H1 (cell line): ENCODE measurements around the gene FAM53B. TPM values are rescaled to one million over a fixed set of nuclear protein-coding genes. Genes with fewer than 3 reads are reported as not detected.

Source experiments
- CTCF ChIA-PET: fragments of 300-600 bp; sonication (Branson Sonifier 250); formaldehyde crosslinking; loops from one replicate; lab custom pipeline; 2021; ENCODE audit not compliant: partially characterized antibody; lab: Charles Lee
- POLR2A ChIA-PET: fragments of 300-600 bp; sonication (Branson Sonifier 250); formaldehyde crosslinking; loops from one replicate; lab custom pipeline; 2021; ENCODE audit warnings: inconsistent platforms; ENCODE audit not compliant: partially characterized antibody; lab: Charles Lee
- DNase-seq, 2 experiments: peaks; one replicate each; pipeline versions ENCODE4 v3.0.0 to v3.0.0-alpha.2; 2010 to 2022; ENCODE audit warnings: low spot score in 2 of 2, low read depth in 1 of 2, mixed read lengths in 1 of 2
- FAIRE-seq: peaks from 2 replicates; lab custom pipeline; 2011; peaks lifted over from hg19 to GRCh38; lab: Jason Lieb, UNC
- H2AFZ ChIP-seq: 2 replicates; pipeline ENCODE4 v1.8.1; 2012; ENCODE audit warnings: low read length, inconsistent platforms
- H2AK5ac ChIP-seq: 2 replicates; pipeline ENCODE4 v1.6.1; 2013; ENCODE audit warnings: low read depth, low read length
- H2BK120ac ChIP-seq: replicated peaks from 2 replicates; pipeline ENCODE3; 2013; ENCODE audit warnings: low read depth, low read length, inconsistent platforms
- H2BK12ac ChIP-seq: 2 replicates; pipeline ENCODE4 v1.6.1; 2013; ENCODE audit warnings: low read depth, low read length
- H2BK15ac ChIP-seq: 2 replicates; pipeline ENCODE4 v1.6.1; 2013; ENCODE audit warnings: low read length
- H2BK20ac ChIP-seq: 2 replicates; pipeline ENCODE4 v1.6.1; 2013; ENCODE audit warnings: low read length
- H2BK5ac ChIP-seq: 2 replicates; pipeline ENCODE4 v1.6.1; 2013; ENCODE audit warnings: low read depth, low read length
- H3K14ac ChIP-seq: 2 replicates; pipeline ENCODE4 v1.6.1; 2013; ENCODE audit warnings: inconsistent platforms; ENCODE audit not compliant: insufficient read length
- H3K18ac ChIP-seq: 2 replicates; pipeline ENCODE4 v1.6.1; 2013; ENCODE audit warnings: low read length; ENCODE audit errors: extremely low read depth
- H3K23ac ChIP-seq: 2 replicates; pipeline ENCODE4 v1.6.1; 2013; ENCODE audit warnings: inconsistent platforms; ENCODE audit not compliant: insufficient read length
- H3K23me2 ChIP-seq: 2 replicates; pipeline ENCODE4 v1.6.1; 2013; ENCODE audit warnings: low read depth, low read length
- H3K27ac ChIP-seq: 2 replicates; pipeline ENCODE4 v1.6.1; 2011; ENCODE audit warnings: low read depth, low read length, inconsistent platforms
- H3K27me3 ChIP-seq, 4 experiments: replicated peaks in 1 of 4; 1 replicate in 1 of 4; 2 replicates in 3 of 4; pipeline versions ENCODE4 v1.6.1 to v1.8.1; 2011 to 2013; ENCODE audit warnings: low read length in 3 of 4, mild to moderate bottlenecking in 3 of 4, inconsistent platforms in 2 of 4, mixed read lengths in 2 of 4, moderate library complexity in 1 of 4; ENCODE audit not compliant: control insufficient read depth in 3 of 4, insufficient read depth in 3 of 4; ENCODE audit errors: extremely low read depth in 1 of 4
- H3K36me3 ChIP-seq, 4 experiments: 2 replicates each; pipeline versions ENCODE4 v1.6.1 to v1.8.1; 2011 to 2013; ENCODE audit warnings: mild to moderate bottlenecking in 4 of 4, low read length in 3 of 4, moderate library complexity in 2 of 4, control low read depth in 1 of 4, inconsistent platforms in 1 of 4; ENCODE audit not compliant: insufficient read depth in 4 of 4, control insufficient read depth in 2 of 4
- H3K4ac ChIP-seq: replicated peaks from 2 replicates; pipeline ENCODE3; 2013; ENCODE audit warnings: low read length, low read depth, mixed read lengths, inconsistent platforms; ENCODE audit not compliant: insufficient read length
- H3K4me1 ChIP-seq, 4 experiments: replicated peaks in 1 of 4; 1 replicate in 1 of 4; 2 replicates in 3 of 4; pipeline versions ENCODE4 v1.6.1 to v1.8.1; 2011 to 2013; ENCODE audit warnings: low read length in 3 of 4, inconsistent platforms in 2 of 4, mixed read lengths in 1 of 4; ENCODE audit not compliant: insufficient read depth in 4 of 4, control insufficient read depth in 3 of 4
- H3K4me2 ChIP-seq, 2 experiments: 2 replicates each; pipeline versions ENCODE4 v1.6.1 to v1.8.1; 2011 to 2013; ENCODE audit warnings: low read depth in 2 of 2, low read length in 2 of 2, control low read depth in 1 of 2, inconsistent platforms in 1 of 2, mild to moderate bottlenecking in 1 of 2; ENCODE audit not compliant: insufficient read depth in 1 of 2
- H3K4me3 ChIP-seq, 4 experiments: fragments of 200-600, 300-600 bp in 1 of 4; sonication (generic), shearing (Covaris generic), sonication (Bioruptor Twin) in 1 of 4; 2 replicates each; pipeline versions ENCODE4 v1.5.1 to v1.8.1; 2011 to 2016; ENCODE audit warnings: low read length in 4 of 4, low read depth in 3 of 4, control low read depth in 2 of 4, inconsistent platforms in 2 of 4, mild to moderate bottlenecking in 2 of 4, mixed read lengths in 1 of 4, moderate library complexity in 1 of 4; ENCODE audit not compliant: insufficient read depth in 2 of 4; ENCODE audit errors: extremely low read depth in 1 of 4
- H3K56ac ChIP-seq: replicated peaks from 2 replicates; pipeline ENCODE3; 2013; ENCODE audit warnings: low read depth, mild to moderate bottlenecking, mixed read lengths, low read length, inconsistent platforms; ENCODE audit not compliant: insufficient read length
- H3K79me1 ChIP-seq: 2 replicates; pipeline ENCODE4 v1.6.1; 2013; ENCODE audit warnings: low read depth, low read length, control low read depth
- H3K79me2 ChIP-seq, 2 experiments: 2 replicates each; pipeline versions ENCODE4 v1.6.1 to v1.8.1; 2012 to 2013; ENCODE audit warnings: low read length in 2 of 2, mild to moderate bottlenecking in 2 of 2, inconsistent platforms in 1 of 2; ENCODE audit not compliant: insufficient read depth in 2 of 2, control insufficient read depth in 1 of 2
- H3K9ac ChIP-seq, 4 experiments: replicated peaks in 1 of 4; 1 replicate in 1 of 4; 2 replicates in 3 of 4; pipeline versions ENCODE4 v1.6.1 to v1.8.1; 2011 to 2013; ENCODE audit warnings: low read depth in 3 of 4, low read length in 3 of 4, control low read depth in 2 of 4, mild to moderate bottlenecking in 2 of 4, moderate library complexity in 2 of 4, inconsistent platforms in 1 of 4; ENCODE audit errors: extremely low read depth in 1 of 4
- H3K9me3 ChIP-seq, 2 experiments: 2 replicates each; pipeline versions ENCODE4 v1.6.1 to v1.8.1; 2012 to 2013; ENCODE audit warnings: mild to moderate bottlenecking in 2 of 2, moderate library complexity in 2 of 2, control low read depth in 1 of 2, inconsistent platforms in 1 of 2, low read depth in 1 of 2, low read length in 1 of 2, mixed read lengths in 1 of 2; ENCODE audit not compliant: insufficient read depth in 2 of 2
- H4K20me1 ChIP-seq, 2 experiments: replicated peaks in 1 of 2; 2 replicates each; pipeline versions ENCODE3 to v1.8.1; 2011 to 2013; ENCODE audit warnings: inconsistent platforms in 2 of 2, low read length in 2 of 2, mild to moderate bottlenecking in 1 of 2; ENCODE audit not compliant: insufficient read depth in 2 of 2, control insufficient read depth in 1 of 2
- H4K5ac ChIP-seq: 2 replicates; pipeline ENCODE4 v1.6.1; 2013; ENCODE audit warnings: low read length, low read depth, mixed read lengths, inconsistent platforms; ENCODE audit not compliant: insufficient read length
- H4K8ac ChIP-seq: 2 replicates; pipeline ENCODE4 v1.8.0; 2013; ENCODE audit warnings: mild to moderate bottlenecking, moderate library complexity, low read length, inconsistent platforms; ENCODE audit not compliant: insufficient read depth; ENCODE audit errors: extremely low read depth
- H4K91ac ChIP-seq: replicated peaks from 2 replicates; pipeline ENCODE3; 2013; ENCODE audit warnings: low read length, mixed read lengths, inconsistent platforms; ENCODE audit not compliant: insufficient read length
- CHD2 ChIP-seq: IDR thresholded peaks from 2 replicates; pipeline ENCODE4 v1.6.1; 2012; ENCODE audit warnings: low read length, improper control_type of control experiment
- CTBP2 ChIP-seq: IDR thresholded peaks from 2 replicates; pipeline ENCODE4 v1.7.0; 2011; ENCODE audit warnings: borderline replicate concordance, mild to moderate bottlenecking, moderate library complexity, mixed read lengths, low read length; ENCODE audit not compliant: insufficient read depth, insufficient read length
- EGR1 ChIP-seq: IDR thresholded peaks from 2 replicates; pipeline ENCODE4 v1.6.1; 2011; ENCODE audit warnings: low read depth, low read length, borderline replicate concordance
- KDM4A ChIP-seq: IDR thresholded peaks from one replicate; pipeline ENCODE4 v1.7.1; 2012; ENCODE audit warnings: low read depth, mild to moderate bottlenecking, moderate library complexity, low read length, inconsistent platforms; ENCODE audit not compliant: severe bottlenecking
- KDM5A ChIP-seq: fragments of 200-600 bp; IDR thresholded peaks from 2 replicates; pipeline ENCODE4 v1.7.1; 2012; ENCODE audit warnings: mild to moderate bottlenecking, low read length, inconsistent platforms, mixed read lengths
- MAX ChIP-seq: IDR thresholded peaks from 2 replicates; pipeline ENCODE4 v1.6.1; 2012; ENCODE audit warnings: inconsistent platforms
- POLR2A ChIP-seq, 2 experiments: IDR thresholded peaks; 1 replicate in 1 of 2; 2 replicates in 1 of 2; pipeline ENCODE4 v1.6.1; 2011; ENCODE audit warnings: low read depth in 2 of 2, low read length in 2 of 2, mild to moderate bottlenecking in 2 of 2; ENCODE audit errors: control extremely low read depth in 1 of 2
- RBBP5 ChIP-seq: IDR thresholded peaks from 2 replicates; pipeline ENCODE4 v1.7.1; 2012; ENCODE audit warnings: low read depth, mild to moderate bottlenecking, inconsistent platforms, low read length, moderate library complexity, borderline replicate concordance
- SAP30 ChIP-seq: fragments of 300-600 bp; sonication (generic); IDR thresholded peaks from 2 replicates; pipeline ENCODE4 v1.7.1; 2012; ENCODE audit warnings: low read length, moderate library complexity, mild to moderate bottlenecking, inconsistent platforms; ENCODE audit not compliant: insufficient read depth, insufficient replicate concordance
- SIRT6 ChIP-seq: IDR thresholded peaks from one replicate; pipeline ENCODE4 v1.7.1; 2012; ENCODE audit warnings: low read length, inconsistent platforms
- SP1 ChIP-seq: IDR thresholded peaks from 2 replicates; pipeline ENCODE4 v1.6.1; 2011; ENCODE audit warnings: low read depth, low read length
- SP4 ChIP-seq: IDR thresholded peaks from 2 replicates; pipeline ENCODE4 v1.6.1; 2012; ENCODE audit warnings: low read length, inconsistent platforms
- SRF ChIP-seq: IDR thresholded peaks from 2 replicates; pipeline ENCODE4 v1.6.1; 2011; ENCODE audit warnings: mild to moderate bottlenecking, low read depth, low read length, moderate library complexity
- TAF1 ChIP-seq: IDR thresholded peaks from 2 replicates; pipeline ENCODE4 v1.6.1; 2011; ENCODE audit warnings: mild to moderate bottlenecking, low read depth, low read length
- YY1 ChIP-seq: IDR thresholded peaks from 2 replicates; pipeline ENCODE4 v1.6.1; 2011; ENCODE audit warnings: low read depth, mild to moderate bottlenecking, low read length
- WGBS, 2 experiments: shearing (Covaris generic) in 1 of 2; methylation state at CpG; one replicate each; pipeline versions ENCODE4 v1.1.6 to v1.1.7; 2013 to 2015; ENCODE audit warnings: low lambda C conversion rate in 2 of 2, mixed read lengths in 2 of 2, inconsistent platforms in 1 of 2, low coverage in 1 of 2, missing lambda C conversion rate in 1 of 2; ENCODE audit not compliant: insufficient replicate concordance in 2 of 2, insufficient coverage in 1 of 2, insufficient read length in 1 of 2; ENCODE audit errors: extremely low coverage in 1 of 2, missing lambda C conversion rate in 1 of 2; 5-methylcytosine and 5-hydroxymethylcytosine counted together
- polyA plus RNA-seq, 7 experiments: library from polyadenylated mRNA; depleted of rRNA in 3 of 7; stranded (reverse) in 5 of 7; unstranded in 2 of 7; fragments of >200 nt in 5 of 7; fragments of 200-250 nt in 2 of 7; gene quantifications; 1 replicate in 5 of 7; 2 replicates in 1 of 7; 4 replicates in 1 of 7; pipeline versions ENCODE4 v1.2.1 to v1.2.3, GENCODE V29; 2011 to 2013; ENCODE audit warnings: missing spikeins in 2 of 7, mixed read lengths in 2 of 7
- total RNA-seq: library from RNA; stranded (reverse); fragmentation: NEBNext Ultra II Directional; extraction: Animal tissue kit (Norgen Biotek cat#: 25700); gene quantifications from 2 replicates; pipeline ENCODE4 v1.2.1, GENCODE V29; 2021

The FAM53B gene
- total and polyA plus RNA-seq, 2 of the 8 experiments (the other 6 are each of a cell fraction or from before 2014, with no cell fraction given): 5.3 to 14.4 TPM

GRCh38 chr10:124675824-124676223 lies 68.4 kb downstream of the FAM53B start:
- ChIA-PET CTCF (interaction anchor here (1.0 to 2.2 kb wide), 8 partner anchors 12 to 65 kb away, joined by 3 to 7 read pairs (median 4); no protein-coding TSS in a partner anchor), POLR2A (interaction anchor here (1.3 kb wide), 1 partner anchor 14 kb away, joined by 3 read pairs; no protein-coding TSS in a partner anchor)
- Histone ChIP-seq H2AK5ac (no peak overlapping the region), H2BK5ac (no peak overlapping the region), H3K79me1 (peaks cover 11% of the 10 kb centered on the region), H3K4ac (no peak overlapping the region), H4K91ac (no peak overlapping the region), H3K23ac (no peak overlapping the region), H2BK12ac (no peak overlapping the region), H2AFZ (no peak overlapping the region), H3K4me3 (no peak overlapping the region), H3K27ac (no peak overlapping the region), H3K4me1 (peaks cover 0 to 6% (median 1%) of the 10 kb centered on the region in 4 experiments; a peak in 4 of 7 replicates), H3K14ac (no peak overlapping the region), H2BK20ac (no peak overlapping the region), H3K23me2 (no peaks in the 10 kb centered on the region), H3K9ac (no peak overlapping the region), H3K79me2 (no peaks in the 10 kb centered on the region), H3K27me3 (no peaks in the 10 kb centered on the region), H3K36me3 (no peaks in the 10 kb centered on the region), H4K20me1 (peaks cover 2 to 3% of the 10 kb centered on the region in 2 experiments), H3K9me3 (no peaks in the 10 kb centered on the region), H2BK120ac (no peak overlapping the region), H4K5ac (no peak overlapping the region), H3K4me2 (no peak overlapping the region), H3K18ac (no peak overlapping the region), H2BK15ac (no peak overlapping the region), H4K8ac (no peak overlapping the region), H3K56ac (no peak overlapping the region)
- TF ChIP-seq TAF1 (no peak), KDM4A (no peak), SIRT6 (no peak), POLR2A (IDR thresholded peaks at IDR 0.05; ENCODE audit: control extremely low read depth in 1 of 2, low read depth in 2 of 2, low read length in 2 of 2) (no peak), YY1 (no peak), CHD2 (no peak), RBBP5 (no peak), SAP30 (no peak), MAX (no peak), SP4 (no peak), EGR1 (no peak), SP1 (no peak), CTBP2 (no peak), SRF (no peak), KDM5A (no peak)
- DNase-seq: no peak
- WGBS, 2 experiments: 87% methylated on average over 4 of the region's 4 CpGs; no CpG with 5 or more reads in 1 of the 2 experiments
- FAIRE-seq: no peak
